H9 (cell line): Measurements from ENCODE around the gene STIL. TPM values are rescaled to one million over a fixed set of nuclear protein-coding genes. Genes with fewer than 3 reads are reported as not detected.

Experiments used
- DNase-seq: peaks from one replicate; pipeline ENCODE4 v3.0.0-alpha.2; 2017
- H2AFZ ChIP-seq: one replicate; pipeline ENCODE4 v1.6.1; 2013; ENCODE audit warnings: mild to moderate bottlenecking, low read length, control low read depth, moderate library complexity
- H2AK5ac ChIP-seq: 2 replicates; pipeline ENCODE4 v1.6.1; 2013; ENCODE audit warnings: low read length, control low read depth, mixed read lengths; ENCODE audit not compliant: insufficient read length
- H2BK120ac ChIP-seq: one replicate; pipeline ENCODE4 v1.6.1; 2013; ENCODE audit warnings: low read depth, mild to moderate bottlenecking, low read length, control low read depth, inconsistent platforms; ENCODE audit not compliant: poor library complexity, severe bottlenecking
- H2BK12ac ChIP-seq: 2 replicates; pipeline ENCODE4 v1.6.1; 2013; ENCODE audit warnings: low read length, control low read depth, mixed read lengths, low read depth; ENCODE audit not compliant: insufficient read length
- H2BK15ac ChIP-seq: 2 replicates; pipeline ENCODE4 v1.6.1; 2013; ENCODE audit warnings: low read depth, low read length, control low read depth
- H2BK20ac ChIP-seq: one replicate; pipeline ENCODE4 v1.6.1; 2013; ENCODE audit warnings: low read depth, mild to moderate bottlenecking, low read length, control low read depth, inconsistent platforms; ENCODE audit not compliant: poor library complexity, severe bottlenecking
- H2BK5ac ChIP-seq: 2 replicates; pipeline ENCODE4 v1.6.1; 2013; ENCODE audit warnings: low read length, control low read depth, mixed read lengths; ENCODE audit not compliant: insufficient read length
- H3K14ac ChIP-seq: 2 replicates; pipeline ENCODE4 v1.6.1; 2013; ENCODE audit warnings: low read length, control low read depth; ENCODE audit not compliant: insufficient read depth
- H3K18ac ChIP-seq: 2 replicates; pipeline ENCODE4 v1.6.1; 2013; ENCODE audit warnings: low read depth, mild to moderate bottlenecking, mixed read lengths, low read length, control low read depth; ENCODE audit not compliant: insufficient read length
- H3K23ac ChIP-seq: 2 replicates; pipeline ENCODE4 v1.6.1; 2013; ENCODE audit warnings: low read length, control low read depth, mixed read lengths, low read depth; ENCODE audit not compliant: insufficient read length
- H3K23me2 ChIP-seq: 2 replicates; pipeline ENCODE4 v1.6.1; 2013; ENCODE audit warnings: low read depth, mild to moderate bottlenecking, mixed read lengths, low read length, control low read depth; ENCODE audit not compliant: insufficient read length, poor library complexity, severe bottlenecking
- H3K27ac ChIP-seq: 2 replicates; pipeline ENCODE4 v1.5.1; 2013; ENCODE audit warnings: low read length, control low read depth, mixed read lengths, low read depth; ENCODE audit not compliant: insufficient read length
- H3K27me3 ChIP-seq: 2 replicates; pipeline ENCODE4 v1.6.1; 2013; ENCODE audit warnings: low read length, control low read depth, inconsistent platforms; ENCODE audit not compliant: insufficient read depth
- H3K4ac ChIP-seq: 2 replicates; pipeline ENCODE4 v1.6.1; 2013; ENCODE audit warnings: low read depth, mild to moderate bottlenecking, control low read depth, inconsistent platforms, low read length, moderate library complexity
- H3K4me1 ChIP-seq: 2 replicates; pipeline ENCODE4 v1.6.1; 2013; ENCODE audit warnings: low read length, control low read depth, inconsistent platforms; ENCODE audit not compliant: insufficient read depth
- H3K4me2 ChIP-seq: 2 replicates; pipeline ENCODE4 v1.6.1; 2013; ENCODE audit warnings: low read length, control low read depth, mixed read lengths; ENCODE audit not compliant: insufficient read length, insufficient read depth
- H3K56ac ChIP-seq: 2 replicates; pipeline ENCODE4 v1.6.1; 2013; ENCODE audit warnings: low read depth, mild to moderate bottlenecking, mixed read lengths, low read length, control low read depth; ENCODE audit not compliant: insufficient read length
- H3K79me1 ChIP-seq: 2 replicates; pipeline ENCODE4 v1.6.1; 2013; ENCODE audit warnings: low read depth, mild to moderate bottlenecking, moderate library complexity, low read length, control low read depth, inconsistent platforms; ENCODE audit not compliant: insufficient read depth, poor library complexity, severe bottlenecking
- H3K79me2 ChIP-seq: 2 replicates; pipeline ENCODE4 v1.6.1; 2013; ENCODE audit warnings: low read length, control low read depth, inconsistent platforms; ENCODE audit not compliant: insufficient read depth
- H3K9ac ChIP-seq: 2 replicates; pipeline ENCODE4 v1.6.1; 2013; ENCODE audit warnings: low read length, control low read depth, mixed read lengths; ENCODE audit not compliant: insufficient read length; ENCODE audit errors: extremely low read depth
- H3K9me3 ChIP-seq: one replicate; pipeline ENCODE4 v1.6.1; 2013; ENCODE audit warnings: low read depth, low read length, inconsistent platforms; ENCODE audit not compliant: control insufficient read depth
- H3T11ph ChIP-seq: one replicate; pipeline ENCODE4 v1.6.1; 2013; ENCODE audit warnings: mild to moderate bottlenecking, low read length, control low read depth, inconsistent platforms
- H4K20me1 ChIP-seq: one replicate; pipeline ENCODE4 v1.6.1; 2013; ENCODE audit not compliant: control insufficient read depth, insufficient read length, insufficient read depth
- H4K5ac ChIP-seq: 2 replicates; pipeline ENCODE4 v1.6.1; 2013; ENCODE audit warnings: low read depth, mild to moderate bottlenecking, mixed read lengths, low read length, control low read depth; ENCODE audit not compliant: insufficient read length
- H4K8ac ChIP-seq: replicated peaks from 2 replicates; pipeline ENCODE4 v1.6.1; 2013; ENCODE audit warnings: low read length, control low read depth, mixed read lengths, low read depth; ENCODE audit not compliant: insufficient read length
- H4K91ac ChIP-seq: 2 replicates; pipeline ENCODE4 v1.6.1; 2013; ENCODE audit warnings: low read depth, mild to moderate bottlenecking, moderate library complexity, mixed read lengths, low read length, control low read depth; ENCODE audit not compliant: insufficient read length
- H3K27ac Mint-ChIP-seq, 3 experiments: 2 replicates in 2 of 3; 3 replicates in 1 of 3; pipeline ENCODE4 v1.8.0; 2020 to 2021; ENCODE audit warnings: mixed read lengths in 3 of 3, mild to moderate bottlenecking in 1 of 3, moderate library complexity in 1 of 3
- H3K27me3 Mint-ChIP-seq: 2 replicates; pipeline ENCODE4 v1.8.0; 2021; ENCODE audit warnings: low read depth, mild to moderate bottlenecking, moderate library complexity, mixed read lengths
- H3K36me3 Mint-ChIP-seq, 3 experiments: 2 replicates in 2 of 3; 3 replicates in 1 of 3; pipeline ENCODE4 v1.8.0; 2020 to 2021; ENCODE audit warnings: low read depth in 3 of 3, mixed read lengths in 3 of 3; ENCODE audit not compliant: insufficient read depth in 1 of 3
- H3K4me1 Mint-ChIP-seq, 2 experiments: 2 replicates each; pipeline ENCODE4 v1.8.0; 2020; ENCODE audit warnings: mixed read lengths in 2 of 2
- H3K4me3 Mint-ChIP-seq, 2 experiments: 2 replicates in 1 of 2; 3 replicates in 1 of 2; pipeline ENCODE4 v1.8.0; 2020 to 2021; ENCODE audit warnings: mild to moderate bottlenecking in 2 of 2, mixed read lengths in 2 of 2, moderate library complexity in 1 of 2
- H3K9me3 Mint-ChIP-seq, 2 experiments: 2 replicates in 1 of 2; 3 replicates in 1 of 2; pipeline ENCODE4 v1.8.0; 2020; ENCODE audit warnings: mild to moderate bottlenecking in 2 of 2, mixed read lengths in 2 of 2, moderate library complexity in 1 of 2
- WGBS: extraction: QIAGEN DNeasy Blood & Tissue Kit; methylation state at CpG from one replicate; pipeline ENCODE4 v1.1.7; 2013; ENCODE audit warnings: missing lambda C conversion rate, low lambda C conversion rate, mixed read lengths; ENCODE audit not compliant: insufficient read length; ENCODE audit errors: extremely low coverage; 5-methylcytosine and 5-hydroxymethylcytosine counted together
- total RNA-seq: library from RNA; stranded (reverse); gene quantifications from 2 replicates; pipeline ENCODE4 v1.2.1, GENCODE V29; 2021
- TF ChIP-seq, protein P1 (sequence below): fragments of 200-600 bp; sonication (generic); conservative IDR thresholded peaks from 3 replicates; pipeline ENCODE4 v1.8.0; 2021; ENCODE audit warnings: antibody characterized with exemption, mild to moderate bottlenecking

STIL gene
- total RNA-seq, 1 experiment from 2014 or later = 26.6 TPM

DNA sequence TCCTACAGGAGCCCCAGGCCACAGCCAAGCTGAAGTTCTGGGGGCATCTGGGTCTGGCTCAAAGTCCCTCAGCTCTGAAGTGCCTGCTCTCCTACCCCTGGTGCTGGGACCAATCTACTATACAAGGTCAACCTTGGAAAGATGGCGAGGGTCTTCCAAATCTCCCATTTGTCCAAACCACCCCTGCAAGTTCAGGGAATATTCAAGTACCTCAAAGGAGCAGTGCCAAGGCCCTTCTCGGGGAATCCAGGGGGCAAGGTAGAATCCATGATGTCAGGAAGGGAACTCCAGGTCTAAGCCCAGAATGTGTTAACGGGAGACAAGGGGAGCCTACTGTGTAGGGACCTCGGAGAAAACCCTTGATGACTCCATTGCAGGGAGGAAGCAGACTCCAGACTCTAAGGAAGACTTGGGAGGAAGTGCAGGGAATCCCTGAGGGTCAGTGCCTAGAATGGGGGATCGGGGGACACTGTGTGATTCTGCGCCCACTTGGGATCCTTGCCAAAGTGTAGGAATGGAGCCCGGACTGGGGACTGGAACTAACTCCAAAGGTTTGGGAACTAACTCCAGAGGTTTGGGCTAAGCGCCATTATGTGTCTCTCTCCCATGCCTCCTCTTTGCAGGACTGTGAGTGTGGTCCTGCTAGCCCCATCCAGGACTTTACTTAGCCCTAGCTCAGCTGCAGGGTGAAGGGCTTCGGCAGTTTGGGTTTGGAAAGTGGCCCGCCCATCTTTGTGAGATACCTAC, 90.6 kb downstream of the STIL start:
- Mint-ChIP-seq H3K27ac (no peak overlapping the region), H3K4me3 (no peak overlapping the region), H3K9me3 (peaks cover 0 to 3% of the 10 kb centered on the region in 2 experiments; a peak in 2 of 5 replicates), H3K36me3 (no peaks in the 10 kb centered on the region), H3K4me1 (peaks cover 7 to 14% of the 10 kb centered on the region in 2 experiments), H3K27me3 (peaks cover 41% of the 10 kb centered on the region)
- no peak for DNase-seq
- H3K4ac ChIP-seq = no peak overlapping the region
- H3T11ph ChIP-seq = no peak overlapping the region
- no peak overlapping the region for H3K23ac ChIP-seq
- H3K79me1 ChIP-seq = no peaks in the 10 kb centered on the region
- no peak overlapping the region for H2BK12ac ChIP-seq
- H2BK20ac ChIP-seq = no peak overlapping the region
- no CpG with 5 or more reads among the region's 10 CpGs for WGBS
- no peaks in the 10 kb centered on the region for H3K79me2 ChIP-seq
- no peak overlapping the region for H2BK120ac ChIP-seq
- H2BK5ac ChIP-seq = no peak overlapping the region
- H4K8ac ChIP-seq = no peak overlapping the region
- no peak overlapping the region for H4K91ac ChIP-seq
- no peak overlapping the region for H3K27ac ChIP-seq
- H3K14ac ChIP-seq = no peak overlapping the region
- H3K56ac ChIP-seq = no peak overlapping the region
- H2AFZ ChIP-seq = no peak overlapping the region
- TF ChIP-seq, protein P1, sequence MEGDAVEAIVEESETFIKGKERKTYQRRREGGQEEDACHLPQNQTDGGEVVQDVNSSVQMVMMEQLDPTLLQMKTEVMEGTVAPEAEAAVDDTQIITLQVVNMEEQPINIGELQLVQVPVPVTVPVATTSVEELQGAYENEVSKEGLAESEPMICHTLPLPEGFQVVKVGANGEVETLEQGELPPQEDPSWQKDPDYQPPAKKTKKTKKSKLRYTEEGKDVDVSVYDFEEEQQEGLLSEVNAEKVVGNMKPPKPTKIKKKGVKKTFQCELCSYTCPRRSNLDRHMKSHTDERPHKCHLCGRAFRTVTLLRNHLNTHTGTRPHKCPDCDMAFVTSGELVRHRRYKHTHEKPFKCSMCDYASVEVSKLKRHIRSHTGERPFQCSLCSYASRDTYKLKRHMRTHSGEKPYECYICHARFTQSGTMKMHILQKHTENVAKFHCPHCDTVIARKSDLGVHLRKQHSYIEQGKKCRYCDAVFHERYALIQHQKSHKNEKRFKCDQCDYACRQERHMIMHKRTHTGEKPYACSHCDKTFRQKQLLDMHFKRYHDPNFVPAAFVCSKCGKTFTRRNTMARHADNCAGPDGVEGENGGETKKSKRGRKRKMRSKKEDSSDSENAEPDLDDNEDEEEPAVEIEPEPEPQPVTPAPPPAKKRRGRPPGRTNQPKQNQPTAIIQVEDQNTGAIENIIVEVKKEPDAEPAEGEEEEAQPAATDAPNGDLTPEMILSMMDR = no peak
- no peak overlapping the region for H4K5ac ChIP-seq
- H3K27me3 ChIP-seq = peaks cover 83% of the 10 kb centered on the region
- H3K23me2 ChIP-seq = no peaks in the 10 kb centered on the region
- H3K9me3 ChIP-seq = no peaks in the 10 kb centered on the region
- no peak overlapping the region for H2BK15ac ChIP-seq
- H4K20me1 ChIP-seq = peaks cover 2% of the 10 kb centered on the region
- H2AK5ac ChIP-seq = no peak overlapping the region
- H3K4me2 ChIP-seq = no peak overlapping the region
- H3K4me1 ChIP-seq = no peaks in the 10 kb centered on the region; the same call in 1 of the 2 replicates
- H3K9ac ChIP-seq = no peak overlapping the region
- no peak overlapping the region for H3K18ac ChIP-seq
